NCI-H2227 (cell line): ENCODE measurements around the gene KANSL1.
"Not testable (repeated sequence)": the region's sequence is repeated elsewhere in the genome, so short reads cannot be mapped to it uniquely, and the experiment has no call there.

Source experiments
- DNase-seq: peaks from one replicate; lab custom pipeline; 2025; ENCODE audit not compliant: unreplicated experiment; lab: John Stamatoyannopoulos, UW

The KANSL1 gene

GRCh38 chr17:46193151-46193625, at the start of gene KANSL1:
KANSL1 (minus strand) TSS chr17:46193429; CDS start chr17:46172143, 21,286 bp downstream.
- peak; percentile 93 for DNase-seq

GRCh38 chr17:46231359-46231758, 38.1 kb upstream of the KANSL1 start:
- DNase-seq, result not testable (repeated sequence)

- peak; percentile 94 for DNase-seq
Measured at GRCh38 chr17:46225274-46225794, 32.1 kb upstream of the KANSL1 start.

- DNase-seq, result not testable (repeated sequence)
Measured at GRCh38 chr17:46224864-46225263, 31.6 kb upstream of the KANSL1 start.

- DNase-seq, result not testable (repeated sequence)
Measured at GRCh38 chr17:46223041-46223440, 29.8 kb upstream of the KANSL1 start.

- no peak for DNase-seq
Measured at GRCh38 chr17:46216682-46217081, 23.5 kb upstream of the KANSL1 start.

GRCh38 chr17:46212634-46213435, 19.6 kb upstream of the KANSL1 start:
- DNase-seq, result peak; percentile 67

- DNase-seq, result no peak
Measured at GRCh38 chr17:46208997-46209396, 15.8 kb upstream of the KANSL1 start.

- DNase-seq, result no peak
Measured at GRCh38 chr17:46205975-46206374, 12.7 kb upstream of the KANSL1 start.

GRCh38 chr17:46202424-46202823, 9.2 kb upstream of the KANSL1 start:
- no peak for DNase-seq

GRCh38 chr17:46201491-46201890, 8.3 kb upstream of the KANSL1 start:
- DNase-seq, result no peak

- DNase-seq, result no peak
Measured at GRCh38 chr17:46200197-46200596, 7.0 kb upstream of the KANSL1 start.

GRCh38 chr17:46199379-46199778, 6.2 kb upstream of the KANSL1 start:
- DNase-seq, result no peak

GRCh38 chr17:46198233-46198632, 5.0 kb upstream of the KANSL1 start:
- no peak for DNase-seq

GRCh38 chr17:46197530-46197929, 4.3 kb upstream of the KANSL1 start:
- DNase-seq, result no peak

GRCh38 chr17:46195939-46196716, 2.9 kb upstream of the KANSL1 start:
- no peak for DNase-seq

- DNase-seq, result no peak
Measured at GRCh38 chr17:46195217-46195855, 2.1 kb upstream of the KANSL1 start.

GRCh38 chr17:46194393-46195216, 1.4 kb upstream of the KANSL1 start:
- DNase-seq, result peak; percentile 35

- peak; percentile 96 for DNase-seq
Measured at GRCh38 chr17:46193626-46194392, 580 bp upstream of the KANSL1 start.
